Epithelial cell of esophagus (primary cell): Measurements from ENCODE around the gene OSTC.

ENCODE experiments used
- DNase-seq: peaks from one replicate; pipeline ENCODE4 v3.0.0; 2010; ENCODE audit warnings: low read depth
- H3K4me3 ChIP-seq: 2 replicates; pipeline ENCODE4 v1.5.1; 2011; ENCODE audit warnings: mild to moderate bottlenecking, low read length, control low read depth
- CTCF ChIP-seq: IDR thresholded peaks from 2 replicates; pipeline ENCODE4 v1.5.1; 2011; ENCODE audit warnings: low read depth, mild to moderate bottlenecking, low read length, control low read depth, inconsistent platforms; ENCODE audit not compliant: insufficient read depth; ENCODE audit errors: missing control alignments

Gene OSTC

GRCh38 chr4:108650212-108651013 is at the start of gene OSTC:
Gene OSTC (plus strand): TSS chr4:108650599. CDS start chr4:108650656, 57 bp downstream.
- peak; percentile 17 for TF ChIP-seq CTCF
- peak within 1 kb of the TSS; percentile 72 for H3K4me3 ChIP-seq
- peak; percentile 97 for DNase-seq

GRCh38 chr4:108601106-108601505 is 49.3 kb upstream of the OSTC start:
- no peak for TF ChIP-seq CTCF
- no peak for DNase-seq
- H3K4me3 ChIP-seq = no peak overlapping the region

- no peak for TF ChIP-seq CTCF
- no peak overlapping the region for H3K4me3 ChIP-seq
- no peak for DNase-seq
Observed at GRCh38 chr4:108601532-108601931, 48.9 kb upstream of the OSTC start.

GRCh38 chr4:108602163-108602562 is 48.2 kb upstream of the OSTC start:
- DNase-seq = no peak
- H3K4me3 ChIP-seq = no peak overlapping the region
- TF ChIP-seq CTCF = no peak

GRCh38 chr4:108607079-108607815 is 43.2 kb upstream of the OSTC start:
- H3K4me3 ChIP-seq = no peak overlapping the region
- DNase-seq = no peak
- no peak for TF ChIP-seq CTCF

GRCh38 chr4:108611365-108611764 is 39.0 kb upstream of the OSTC start:
- TF ChIP-seq CTCF = no peak
- no peak for DNase-seq
- no peak overlapping the region for H3K4me3 ChIP-seq

GRCh38 chr4:108612365-108612764 is 38.0 kb upstream of the OSTC start:
- TF ChIP-seq CTCF = no peak
- H3K4me3 ChIP-seq = no peak overlapping the region

More at GRCh38 chr4:108612365-108612764, 38.0 kb upstream of the OSTC start:
- DNase-seq = no peak
